Measurements from ENCODE around the gene NATD1. TPM values are rescaled to one million over a fixed set of nuclear protein-coding genes. Genes with fewer than 3 reads are reported as not detected.
"Not testable (repeated sequence)": the region's sequence is repeated elsewhere in the genome, so short reads cannot be mapped to it uniquely, and the experiment has no call there.

NATD1 gene
- total and polyA plus RNA-seq, 2 experiments from 2014 or later: 5.0 to 6.7 TPM

GRCh38 chr17:21193031-21193430 lies 60.2 kb downstream of the NATD1 start:
- H3K9me3 ChIP-seq (ENCODE audit: low read depth): no peaks in the 10 kb centered on the region
- H4K20me1 ChIP-seq (ENCODE audit: insufficient read depth, poor library complexity, severe bottlenecking): peaks cover 7% of the 10 kb centered on the region
- H3K27ac ChIP-seq: no peak overlapping the region
- H2AFZ ChIP-seq: no peak overlapping the region
- no peaks in the 10 kb centered on the region for H3K4me1 ChIP-seq (ENCODE audit: insufficient read depth)
- H3K36me3 ChIP-seq (replicated peaks; ENCODE audit: insufficient read depth, low read depth): no peaks in the 10 kb centered on the region
- H3K79me2 ChIP-seq: peaks cover 17% of the 10 kb centered on the region
- no peak overlapping the region for H3K4me3 ChIP-seq
- no peak overlapping the region for H3K4me2 ChIP-seq
- no peaks in the 10 kb centered on the region for H3K27me3 ChIP-seq
- no peaks in the 10 kb centered on the region for H3K9me2 ChIP-seq (replicated peaks; ENCODE audit: insufficient read depth)
- TF ChIP-seq EZH2phosphoT487 (IDR thresholded peaks at IDR 0.05; ENCODE audit: low read depth, severe bottlenecking, unreplicated experiment) (no peak), CTCF (IDR thresholded peaks at IDR 0.05; ENCODE audit: poor library complexity) (no peak), EZH2 (IDR thresholded peaks at IDR 0.05; ENCODE audit: borderline replicate concordance) (no peak)
- 92% methylated on average over 5 of the region's 5 CpGs for WGBS (ENCODE audit: low lambda C conversion rate, missing lambda C conversion rate)
- no peak for DNase-seq (ENCODE audit: low spot score)

- WGBS (ENCODE audit: low lambda C conversion rate, missing lambda C conversion rate): 97% methylated on average over 7 of the region's 7 CpGs
- not testable (repeated sequence) for H4K20me1 ChIP-seq (ENCODE audit: insufficient read depth, poor library complexity, severe bottlenecking); H3K4me2 ChIP-seq
These were observed 60.8 kb downstream of the NATD1 start for GRCh38 chr17:21192414-21192813.

GRCh38 chr17:21191698-21192097 lies 61.5 kb downstream of the NATD1 start:
- H2AFZ ChIP-seq: no peak overlapping the region
- peaks cover 6% of the 10 kb centered on the region for H3K79me2 ChIP-seq
- no peaks in the 10 kb centered on the region for H3K27me3 ChIP-seq
- no peak overlapping the region for H3K4me3 ChIP-seq
- no peaks in the 10 kb centered on the region for H3K9me3 ChIP-seq (ENCODE audit: low read depth)
- H3K9me2 ChIP-seq (replicated peaks; ENCODE audit: insufficient read depth): no peaks in the 10 kb centered on the region
- H4K20me1 ChIP-seq (ENCODE audit: insufficient read depth, poor library complexity, severe bottlenecking): no peaks in the 10 kb centered on the region
- no peak for TF ChIP-seq CTCF (IDR thresholded peaks at IDR 0.05; ENCODE audit: poor library complexity)
- no peak for TF ChIP-seq EZH2phosphoT487 (IDR thresholded peaks at IDR 0.05; ENCODE audit: low read depth, severe bottlenecking, unreplicated experiment)
- TF ChIP-seq EZH2 (IDR thresholded peaks at IDR 0.05; ENCODE audit: borderline replicate concordance): no peak
- DNase-seq (ENCODE audit: low spot score): no peak
- H3K36me3 ChIP-seq (replicated peaks; ENCODE audit: insufficient read depth, low read depth): no peaks in the 10 kb centered on the region
- H3K4me2 ChIP-seq: no peak overlapping the region
- no peaks in the 10 kb centered on the region for H3K4me1 ChIP-seq (ENCODE audit: insufficient read depth)
- H3K27ac ChIP-seq: no peak overlapping the region
- 97% methylated on average over 2 of the region's 2 CpGs for WGBS (ENCODE audit: low lambda C conversion rate, missing lambda C conversion rate)

More at GRCh38 chr17:21192414-21192813, 60.8 kb downstream of the NATD1 start:
- H3K79me2 ChIP-seq: peaks cover 11% of the 10 kb centered on the region
- DNase-seq (ENCODE audit: low spot score); H2AFZ ChIP-seq; H3K4me3 ChIP-seq; H3K36me3 ChIP-seq (replicated peaks; ENCODE audit: insufficient read depth, low read depth); H3K27me3 ChIP-seq; H3K27ac ChIP-seq; H3K4me1 ChIP-seq (ENCODE audit: insufficient read depth); H3K9me3 ChIP-seq (ENCODE audit: low read depth); H3K9me2 ChIP-seq (replicated peaks; ENCODE audit: insufficient read depth): not testable (repeated sequence)

GRCh38 chr17:21190078-21190477 lies 63.1 kb downstream of the NATD1 start:
- Histone ChIP-seq H3K27me3 (no peaks in the 10 kb centered on the region), H2AFZ (no peak overlapping the region), H3K79me2 (no peaks in the 10 kb centered on the region), H3K4me2 (no peak overlapping the region), H3K4me3 (no peak overlapping the region), H4K20me1 (ENCODE audit: insufficient read depth, poor library complexity, severe bottlenecking) (no peaks in the 10 kb centered on the region), H3K36me3 (replicated peaks; ENCODE audit: insufficient read depth, low read depth) (no peaks in the 10 kb centered on the region), H3K9me3 (ENCODE audit: low read depth) (no peaks in the 10 kb centered on the region), H3K9me2 (replicated peaks; ENCODE audit: insufficient read depth) (no peaks in the 10 kb centered on the region), H3K4me1 (ENCODE audit: insufficient read depth) (no peaks in the 10 kb centered on the region), H3K27ac (no peak overlapping the region)
- no peak for TF ChIP-seq EZH2 (IDR thresholded peaks at IDR 0.05; ENCODE audit: borderline replicate concordance)
- TF ChIP-seq EZH2phosphoT487 (IDR thresholded peaks at IDR 0.05; ENCODE audit: low read depth, severe bottlenecking, unreplicated experiment): no peak
- no peak for TF ChIP-seq CTCF (IDR thresholded peaks at IDR 0.05; ENCODE audit: poor library complexity)
- DNase-seq (ENCODE audit: low spot score): no peak
- 89% methylated on average over 6 of the region's 6 CpGs for WGBS (ENCODE audit: low lambda C conversion rate, missing lambda C conversion rate)

Data from hepatocyte (in vitro differentiated cells).